WTC11 (cell line): ENCODE measurements around the gene DBNL. TPM values are rescaled to one million over a fixed set of nuclear protein-coding genes. Genes with fewer than 3 reads are reported as not detected.

Experiments
- ATAC-seq: fragments of 200-7000 bp; cut with Tn5 transposase; 2 replicates; pipeline ENCODE4 v1.10.0; 2021; ENCODE audit warnings: mild to moderate bottlenecking, moderate library complexity
- CTCF ChIA-PET: fragments of 300-600 bp; sonication (Branson Sonifier 250); formaldehyde crosslinking; loops from one replicate; lab custom pipeline; 2021; ENCODE audit warnings: antibody characterized with exemption; lab: Charles Lee
- POLR2A ChIA-PET: fragments of 350-600 bp; sonication (Branson Sonifier 250); formaldehyde crosslinking; loops from one replicate; lab custom pipeline; 2021; ENCODE audit warnings: antibody characterized with exemption; lab: Charles Lee
- DNase-seq: peaks from one replicate; pipeline ENCODE4 v3.0.0; 2021; ENCODE audit warnings: low spot score
- H3K27ac Mint-ChIP-seq: 2 replicates; pipeline ENCODE4 v1.8.0; 2021; ENCODE audit warnings: mixed read lengths
- H3K27me3 Mint-ChIP-seq: 2 replicates; pipeline ENCODE4 v1.8.0; 2021; ENCODE audit warnings: low read depth, mild to moderate bottlenecking, moderate library complexity, mixed read lengths
- H3K36me3 Mint-ChIP-seq: 2 replicates; pipeline ENCODE4 v1.8.0; 2021; ENCODE audit warnings: mixed read lengths
- H3K4me1 Mint-ChIP-seq: 2 replicates; pipeline ENCODE4 v1.8.0; 2022; ENCODE audit warnings: mixed read lengths
- H3K4me3 Mint-ChIP-seq: 2 replicates; pipeline ENCODE4 v1.8.0; 2021; ENCODE audit warnings: mild to moderate bottlenecking, moderate library complexity, mixed read lengths
- H3K9me3 Mint-ChIP-seq: 2 replicates; pipeline ENCODE4 v1.8.0; 2021; ENCODE audit warnings: mixed read lengths
- E2F4 ChIP-seq: sonication (generic); formaldehyde crosslinking; IDR thresholded peaks from 2 replicates; pipeline ENCODE4 v1.8.1; 2022; ENCODE audit warnings: low read depth, mild to moderate bottlenecking, moderate library complexity, missing genetic modification reagents, borderline replicate concordance
- ELF4 ChIP-seq: sonication (generic); formaldehyde crosslinking; IDR thresholded peaks from 2 replicates; pipeline ENCODE4 v1.8.1; 2022; ENCODE audit warnings: low read depth, mild to moderate bottlenecking, moderate library complexity, missing genetic modification reagents
- FOXP4 ChIP-seq: sonication (generic); formaldehyde crosslinking; IDR thresholded peaks from 2 replicates; pipeline ENCODE4 v1.8.0; 2022; ENCODE audit warnings: mild to moderate bottlenecking, missing genetic modification reagents
- GABPB1 ChIP-seq: sonication (generic); formaldehyde crosslinking; IDR thresholded peaks from 2 replicates; pipeline ENCODE4 v1.8.1; 2023; ENCODE audit warnings: mild to moderate bottlenecking, missing genetic modification reagents
- GTF2I ChIP-seq: fragments of 250-450 bp; sonication (Bioruptor Pico); conservative IDR thresholded peaks from 2 replicates; pipeline ENCODE4 v1.4.0; 2021; ENCODE audit warnings: mild to moderate bottlenecking
- HMGA2 ChIP-seq: fragments of 250-450 bp; sonication (Bioruptor Pico); IDR thresholded peaks from 2 replicates; pipeline ENCODE4 v1.4.0; 2021; ENCODE audit warnings: mild to moderate bottlenecking, moderate library complexity
- IRF2 ChIP-seq: sonication (generic); formaldehyde crosslinking; IDR thresholded peaks from 2 replicates; pipeline ENCODE4 v1.8.0; 2022; ENCODE audit warnings: low read depth, missing genetic modification reagents, borderline replicate concordance
- JUN ChIP-seq: sonication (generic); formaldehyde crosslinking; IDR thresholded peaks from 2 replicates; pipeline ENCODE4 v1.8.0; 2023; ENCODE audit warnings: mild to moderate bottlenecking, missing genetic modification reagents
- KAT7 ChIP-seq: sonication (generic); formaldehyde crosslinking; IDR thresholded peaks from 2 replicates; pipeline ENCODE4 v1.8.1; 2023; ENCODE audit warnings: missing genetic modification reagents, mild to moderate bottlenecking, borderline replicate concordance
- MLX ChIP-seq: sonication (generic); formaldehyde crosslinking; IDR thresholded peaks from 2 replicates; pipeline ENCODE4 v1.8.1; 2023; ENCODE audit warnings: mild to moderate bottlenecking, missing genetic modification reagents, moderate library complexity
- NR1H2 ChIP-seq: sonication (generic); formaldehyde crosslinking; IDR thresholded peaks from 2 replicates; pipeline ENCODE4 v1.9.0; 2021; ENCODE audit warnings: mild to moderate bottlenecking, moderate library complexity, missing genetic modification reagents
- OVOL2 ChIP-seq: fragments of 250-450 bp; sonication (Bioruptor Pico); IDR thresholded peaks from 2 replicates; pipeline ENCODE4 v1.9.0; 2021; ENCODE audit warnings: mild to moderate bottlenecking, borderline replicate concordance
- RELA ChIP-seq: sonication (generic); formaldehyde crosslinking; IDR thresholded peaks from 2 replicates; pipeline ENCODE4 v1.8.1; 2022; ENCODE audit warnings: missing genetic modification reagents, mild to moderate bottlenecking, borderline replicate concordance
- SOX15 ChIP-seq: fragments of 250-450 bp; sonication (Bioruptor Pico); IDR thresholded peaks from 2 replicates; pipeline ENCODE4 v1.9.0; 2021; ENCODE audit warnings: mild to moderate bottlenecking
- ZBTB21 ChIP-seq: sonication (generic); formaldehyde crosslinking; IDR thresholded peaks from 2 replicates; pipeline ENCODE4 v1.8.1; 2023; ENCODE audit warnings: mild to moderate bottlenecking, missing genetic modification reagents, borderline replicate concordance
- ZBTB43 ChIP-seq: sonication (generic); formaldehyde crosslinking; IDR thresholded peaks from 2 replicates; pipeline ENCODE4 v1.8.1; 2023; ENCODE audit warnings: mild to moderate bottlenecking, missing genetic modification reagents
- ZNF121 ChIP-seq: sonication (generic); formaldehyde crosslinking; IDR thresholded peaks from 2 replicates; pipeline ENCODE4 v1.8.0; 2023; ENCODE audit warnings: missing genetic modification reagents
- ZNF396 ChIP-seq: fragments of 250-450 bp; sonication (Bioruptor Pico); IDR thresholded peaks from 2 replicates; pipeline ENCODE4 v1.8.0; 2021; ENCODE audit warnings: mild to moderate bottlenecking, moderate library complexity, borderline replicate concordance
- ZNF416 ChIP-seq: fragments of 250-450 bp; sonication (Bioruptor Pico); IDR thresholded peaks from 2 replicates; pipeline ENCODE4 v1.9.0; 2021; ENCODE audit warnings: mild to moderate bottlenecking, inconsistent platforms
- total RNA-seq: library from RNA; stranded (reverse); gene quantifications from 3 replicates; pipeline ENCODE4 v1.2.3, GENCODE V29; 2021
- TF ChIP-seq, protein P1 (sequence below): sonication (generic); formaldehyde crosslinking; IDR thresholded peaks from 2 replicates; pipeline ENCODE4 v1.8.1; 2022; ENCODE audit warnings: missing genetic modification reagents, borderline replicate concordance
- TF ChIP-seq, protein P2 (sequence below): sonication (generic); formaldehyde crosslinking; IDR thresholded peaks from 2 replicates; pipeline ENCODE4 v1.8.1; 2022; ENCODE audit warnings: low read depth, missing genetic modification reagents, borderline replicate concordance
- TF ChIP-seq, protein P3 (sequence below): sonication (generic); formaldehyde crosslinking; IDR thresholded peaks from 2 replicates; pipeline ENCODE4 v1.8.1; 2023; ENCODE audit warnings: mild to moderate bottlenecking, missing genetic modification reagents, moderate library complexity

Gene DBNL
- total RNA-seq, 1 experiment from 2014 or later, result 36.1 TPM

- TF ChIP-seq, protein P1, sequence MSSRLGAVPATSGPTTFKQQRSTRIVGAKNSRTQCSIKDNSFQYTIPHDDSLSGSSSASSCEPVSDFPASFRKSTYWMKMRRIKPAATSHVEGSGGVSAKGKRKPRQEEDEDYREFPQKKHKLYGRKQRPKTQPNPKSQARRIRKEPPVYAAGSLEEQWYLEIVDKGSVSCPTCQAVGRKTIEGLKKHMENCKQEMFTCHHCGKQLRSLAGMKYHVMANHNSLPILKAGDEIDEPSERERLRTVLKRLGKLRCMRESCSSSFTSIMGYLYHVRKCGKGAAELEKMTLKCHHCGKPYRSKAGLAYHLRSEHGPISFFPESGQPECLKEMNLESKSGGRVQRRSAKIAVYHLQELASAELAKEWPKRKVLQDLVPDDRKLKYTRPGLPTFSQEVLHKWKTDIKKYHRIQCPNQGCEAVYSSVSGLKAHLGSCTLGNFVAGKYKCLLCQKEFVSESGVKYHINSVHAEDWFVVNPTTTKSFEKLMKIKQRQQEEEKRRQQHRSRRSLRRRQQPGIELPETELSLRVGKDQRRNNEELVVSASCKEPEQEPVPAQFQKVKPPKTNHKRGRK (CRISPR knock-in tag), result no peak
- TF ChIP-seq ZNF396 (CRISPR knock-in tag), result no peak
- no peak for TF ChIP-seq ZBTB21
- TF ChIP-seq ZBTB43 (CRISPR knock-in tag), result no peak
- no peak for TF ChIP-seq NR1H2 (CRISPR knock-in tag)
- TF ChIP-seq FOXP4, result no peak
- no peak for TF ChIP-seq KAT7 (CRISPR knock-in tag)
- no peak for TF ChIP-seq MLX (CRISPR knock-in tag)
- no peak for TF ChIP-seq JUN (CRISPR knock-in tag)
- no peak for TF ChIP-seq IRF2 (CRISPR knock-in tag)
- TF ChIP-seq, all 79 proteins: peak for 0
Measured at GRCh38 chr7:44062903-44063295, 18.4 kb downstream of the DBNL start (continued).

DNA sequence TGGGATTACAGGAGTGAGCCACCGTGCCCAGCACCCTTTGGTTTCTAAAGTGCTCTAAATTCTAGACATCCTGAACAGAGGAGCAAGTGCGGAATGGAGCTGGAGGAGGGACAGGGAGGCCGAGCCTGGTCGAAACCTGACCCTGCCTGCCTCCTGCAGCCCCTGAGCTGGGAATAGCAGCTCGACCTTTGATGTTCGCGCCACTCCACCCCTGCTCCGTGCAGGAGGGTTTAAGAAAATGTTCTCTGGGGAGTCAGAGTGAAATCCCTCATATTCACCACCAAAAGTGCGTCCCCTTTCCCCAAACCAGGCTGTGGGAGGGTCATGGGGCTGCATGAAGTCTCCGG, 19.0 kb downstream of the DBNL start:
- ATAC-seq (peak; percentile 11), DNase-seq (peak; percentile 28)
- peak overlapping the region; percentile 56 for H3K4me3 Mint-ChIP-seq
- no peaks in the 10 kb centered on the region for H3K9me3 Mint-ChIP-seq
- H3K36me3 Mint-ChIP-seq, result peaks cover 17% of the 10 kb centered on the region
- H3K27ac Mint-ChIP-seq, result peak overlapping the region; percentile 84
- ChIA-PET POLR2A (interaction anchor here (0.7 to 1.7 kb wide), 2 partner anchors 38 to 60 kb away, joined by 4 read pairs; no protein-coding TSS in a partner anchor), CTCF (interaction anchor here (0.6 to 2.4 kb wide), 11 partner anchors 9 to 286 kb away, joined by 3 to 15 read pairs (median 5); partner anchors contain the start of gene DBNL)
- TF ChIP-seq ZNF416 (CRISPR knock-in tag), result no peak
- TF ChIP-seq SOX15 (CRISPR knock-in tag), result no peak
- TF ChIP-seq OVOL2 (CRISPR knock-in tag), result no peak
- no peak for TF ChIP-seq GABPB1
- no peak for TF ChIP-seq ZNF121 (CRISPR knock-in tag)
- TF ChIP-seq, protein P2, sequence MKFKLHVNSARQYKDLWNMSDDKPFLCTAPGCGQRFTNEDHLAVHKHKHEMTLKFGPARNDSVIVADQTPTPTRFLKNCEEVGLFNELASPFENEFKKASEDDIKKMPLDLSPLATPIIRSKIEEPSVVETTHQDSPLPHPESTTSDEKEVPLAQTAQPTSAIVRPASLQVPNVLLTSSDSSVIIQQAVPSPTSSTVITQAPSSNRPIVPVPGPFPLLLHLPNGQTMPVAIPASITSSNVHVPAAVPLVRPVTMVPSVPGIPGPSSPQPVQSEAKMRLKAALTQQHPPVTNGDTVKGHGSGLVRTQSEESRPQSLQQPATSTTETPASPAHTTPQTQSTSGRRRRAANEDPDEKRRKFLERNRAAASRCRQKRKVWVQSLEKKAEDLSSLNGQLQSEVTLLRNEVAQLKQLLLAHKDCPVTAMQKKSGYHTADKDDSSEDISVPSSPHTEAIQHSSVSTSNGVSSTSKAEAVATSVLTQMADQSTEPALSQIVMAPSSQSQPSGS, result no peak
- TF ChIP-seq ELF4 (CRISPR knock-in tag), result no peak
- no peak for TF ChIP-seq E2F4
- no peak for TF ChIP-seq GTF2I (CRISPR knock-in tag)
- TF ChIP-seq, protein P3, sequence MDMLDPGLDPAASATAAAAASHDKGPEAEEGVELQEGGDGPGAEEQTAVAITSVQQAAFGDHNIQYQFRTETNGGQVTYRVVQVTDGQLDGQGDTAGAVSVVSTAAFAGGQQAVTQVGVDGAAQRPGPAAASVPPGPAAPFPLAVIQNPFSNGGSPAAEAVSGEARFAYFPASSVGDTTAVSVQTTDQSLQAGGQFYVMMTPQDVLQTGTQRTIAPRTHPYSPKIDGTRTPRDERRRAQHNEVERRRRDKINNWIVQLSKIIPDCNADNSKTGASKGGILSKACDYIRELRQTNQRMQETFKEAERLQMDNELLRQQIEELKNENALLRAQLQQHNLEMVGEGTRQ (CRISPR knock-in tag), result no peak
- TF ChIP-seq RELA (CRISPR knock-in tag), result no peak
- TF ChIP-seq HMGA2 (CRISPR knock-in tag), result no peak
- no peak for TF ChIP-seq MLX (CRISPR knock-in tag)
- peaks cover 20% of the 10 kb centered on the region for H3K27me3 Mint-ChIP-seq
- H3K4me1 Mint-ChIP-seq, result peaks cover 32% of the 10 kb centered on the region
